ENCODE results near the gene LINGO3. TPM values are rescaled to one million over a fixed set of nuclear protein-coding genes. Genes with fewer than 3 reads are reported as not detected.

LINGO3 gene
- total RNA-seq, 6 donors from 2014 or later = 0.10 to 0.61 (median 0.17) TPM; not detected in 3

GRCh38 chr19:2274931-2275535 lies 32.9 kb downstream of the LINGO3 start:
- peak; percentile 32 to 47 for ATAC-seq (ENCODE audit: low FRiP score in 2 of 2)
- peak overlapping the region; percentile 18 to 44 (median 28) for H3K27ac ChIP-seq
- H3K4me3 ChIP-seq = peak overlapping the region in 1 of 4 donors; percentile 4
- peaks cover 9 to 36% (median 27%) of the 10 kb centered on the region in 4 donors for H3K36me3 ChIP-seq
- 56 to 59% methylated on average over 14 of the region's 16 CpGs for WGBS, 2 donors
- no peaks in the 10 kb centered on the region for H3K27me3 ChIP-seq
- DNase-seq = peak; percentile 70 to 81
- peaks cover 45 to 56% (median 51%) of the 10 kb centered on the region in 4 donors for H3K4me1 ChIP-seq
- no peaks in the 10 kb centered on the region for H3K9me3 ChIP-seq
- TF ChIP-seq CTCF (IDR thresholded peaks at IDR 0.05) (peak; percentile 49 to 75 (median 68)), EP300 (IDR thresholded peaks at IDR 0.05) (no peak)

GRCh38 chr19:2274185-2274711 lies 33.7 kb downstream of the LINGO3 start:
- peaks cover 45 to 56% (median 51%) of the 10 kb centered on the region in 4 donors for H3K4me1 ChIP-seq
- TF ChIP-seq POLR2AphosphoS5 (IDR thresholded peaks at IDR 0.05) = no peak
- TF ChIP-seq POLR2A (IDR thresholded peaks at IDR 0.05) = no peak
- TF ChIP-seq CTCF (IDR thresholded peaks at IDR 0.05) = no peak
- TF ChIP-seq EP300 (IDR thresholded peaks at IDR 0.05) = no peak
- H3K36me3 ChIP-seq = peaks cover 9 to 36% (median 27%) of the 10 kb centered on the region in 4 donors
- peak overlapping the region; percentile 49 to 99 (median 76) for H3K27ac ChIP-seq
- peak overlapping the region in 2 of 4 donors; percentile 40 to 99 for H3K4me3 ChIP-seq
- no peaks in the 10 kb centered on the region for H3K9me3 ChIP-seq
- no peak for ATAC-seq (ENCODE audit: low FRiP score in 2 of 2)
- no peaks in the 10 kb centered on the region for H3K27me3 ChIP-seq
- 85 to 90% methylated on average over 9 of the region's 9 CpGs for WGBS, 2 donors
- no peak for DNase-seq

- H3K27me3 ChIP-seq = no peaks in the 10 kb centered on the region
- peak overlapping the region; percentile 49 to 99 (median 76) for H3K27ac ChIP-seq
- H3K4me3 ChIP-seq = peak overlapping the region in 3 of 4 donors; percentile 20 to 99 (median 40)
- 11 to 20% methylated on average over 40 to 41 of the region's 45 CpGs for WGBS, 2 donors
- H3K4me1 ChIP-seq = peaks cover 46 to 60% (median 54%) of the 10 kb centered on the region in 4 donors
- H3K36me3 ChIP-seq = peaks cover 9 to 36% (median 27%) of the 10 kb centered on the region in 4 donors
- DNase-seq = peak; percentile 78 to 97
- no peaks in the 10 kb centered on the region for H3K9me3 ChIP-seq
- ATAC-seq (ENCODE audit: low FRiP score in 2 of 2) = peak; percentile 37 to 49
- TF ChIP-seq CTCF (IDR thresholded peaks at IDR 0.05) = peak; percentile 96 to 99 (median 98)
- no peak for TF ChIP-seq EP300 (IDR thresholded peaks at IDR 0.05)
- TF ChIP-seq POLR2AphosphoS5 (IDR thresholded peaks at IDR 0.05) = peak; percentile 52 to 65
- TF ChIP-seq POLR2A (IDR thresholded peaks at IDR 0.05) = peak in 1 of 4 donors; percentile 48
These were observed 34.4 kb downstream of the LINGO3 start for GRCh38 chr19:2273356-2274184.

- H3K36me3 ChIP-seq = peaks cover 9 to 31% (median 24%) of the 10 kb centered on the region in 4 donors
- H3K27me3 ChIP-seq = no peaks in the 10 kb centered on the region
- ATAC-seq (ENCODE audit: low FRiP score in 2 of 2) (no peak), DNase-seq (peak in 1 of 2 donors; percentile 85)
- H3K27ac ChIP-seq = peak overlapping the region; percentile 99
- no peaks in the 10 kb centered on the region for H3K9me3 ChIP-seq
- H3K4me3 ChIP-seq = peak overlapping the region; percentile 87 to 99 (median 98)
- peaks cover 60 to 78% (median 70%) of the 10 kb centered on the region in 4 donors for H3K4me1 ChIP-seq
- TF ChIP-seq EP300 (IDR thresholded peaks at IDR 0.05) (no peak), CTCF (IDR thresholded peaks at IDR 0.05) (no peak), POLR2A (IDR thresholded peaks at IDR 0.05) (no peak), POLR2AphosphoS5 (IDR thresholded peaks at IDR 0.05) (no peak)
- WGBS, 2 donors = 35 to 67% methylated on average over 14 to 36 of the region's 43 CpGs
These were observed 36.5 kb downstream of the LINGO3 start for GRCh38 chr19:2271234-2272103.
